Testis (tissue), 3 donors: ENCODE data around the gene MTM1. TPM values are rescaled to one million over a fixed set of nuclear protein-coding genes. Genes with fewer than 3 reads are reported as not detected.

Experiments used
- DNase-seq: peaks from one replicate; pipeline ENCODE4 v3.0.0-alpha.2; 2019
- H3K27ac ChIP-seq, 2 donors: fragments of 200-600 bp; sonication (generic); one replicate each; pipeline ENCODE4 v1.5.1; 2019
- H3K27me3 ChIP-seq: fragments of 200-600 bp; sonication (generic); one replicate; pipeline ENCODE4 v1.5.1; 2019
- H3K36me3 ChIP-seq: fragments of 200-600 bp; sonication (generic); one replicate; pipeline ENCODE4 v1.5.1; 2017; ENCODE audit warnings: low read depth; ENCODE audit errors: missing control alignments
- H3K4me1 ChIP-seq: fragments of 200-600 bp; sonication (generic); one replicate; pipeline ENCODE4 v1.5.1; 2019
- H3K4me3 ChIP-seq, 2 donors: fragments of 200-600 bp; sonication (generic); one replicate each; pipeline ENCODE4 v1.5.1; 2017 to 2019
- H3K9me3 ChIP-seq: fragments of 200-600 bp; sonication (generic); one replicate; pipeline ENCODE4 v1.5.1; 2017
- CTCF ChIP-seq, 3 experiments: fragments of 450-650 bp in 2 of 3; fragments of 200-600 bp in 1 of 3; sonication (generic) in 1 of 3; IDR thresholded peaks; one replicate each; pipeline ENCODE4 v1.5.1; 2016 to 2019; ENCODE audit warnings: antibody characterized with exemption in 3 of 3, mild to moderate bottlenecking in 2 of 3, moderate library complexity in 1 of 3
- POLR2A ChIP-seq: fragments of 450-650 bp; IDR thresholded peaks from one replicate; pipeline ENCODE4 v1.6.1; 2017; ENCODE audit warnings: antibody characterized with exemption, mild to moderate bottlenecking, moderate library complexity
- WGBS, 2 donors: methylation state at CpG; one replicate each; pipeline ENCODE4 v1.1.5; 2018; 5-methylcytosine and 5-hydroxymethylcytosine counted together
- intact Hi-C: fragments of 100-400 bp; cut with DNase I; formaldehyde crosslinking; loops from one replicate; pipeline ENCODE4 v1.15.1; 2023; ENCODE audit warnings: low total_unique reads
- polyA plus RNA-seq: library from polyadenylated mRNA; stranded (reverse); fragments of 350-450 nt; fragmentation: Illumina TruSeq; extraction: RNeasy Lipid Tissue Mini Kit (QIAGEN cat#74804); gene quantifications from one replicate; pipeline ENCODE4 v1.2.3, GENCODE V29; 2014; ENCODE audit warnings: low read depth, low replicate concordance; ENCODE audit not compliant: insufficient read depth
- total RNA-seq, 2 donors: library from RNA; depleted of rRNA; stranded (reverse); fragments of >200 nt; gene quantifications; one replicate each; pipeline ENCODE4 v1.2.3, GENCODE V29; 2016

MTM1 gene
- total and polyA plus RNA-seq, 3 donors from 2014 or later: 20.0 to 38.5 (median 33.8) TPM

GRCh38 chrX:150547375-150548115 is 20.9 kb upstream of the MTM1 start:
- intact Hi-C loops: no loop called here
- WGBS, 2 donors: 1 to 7% methylated on average over 18 to 19 of the region's 54 CpGs
- TF ChIP-seq CTCF (IDR thresholded peaks at IDR 0.05) (no peak), POLR2A (no peak)
- H3K4me1 ChIP-seq: peaks cover 13% of the 10 kb centered on the region
- peak; percentile 85 for DNase-seq
- H3K27ac ChIP-seq: peak overlapping the region; percentile 68 to 78
- peak overlapping the region; percentile 31 to 51 for H3K4me3 ChIP-seq
- H3K36me3 ChIP-seq: no peaks in the 10 kb centered on the region
- H3K27me3 ChIP-seq: no peaks in the 10 kb centered on the region
- H3K9me3 ChIP-seq: no peaks in the 10 kb centered on the region

GRCh38 chrX:150548251-150548650 is 20.2 kb upstream of the MTM1 start:
- intact Hi-C loops: no loop called here
- WGBS, 2 donors: 36 to 69% methylated on average over 4 of the region's 4 CpGs

GRCh38 chrX:150548684-150549083 is 19.7 kb upstream of the MTM1 start:
- TF ChIP-seq CTCF (IDR thresholded peaks at IDR 0.05) (no peak), POLR2A (no peak)
- no peaks in the 10 kb centered on the region for H3K36me3 ChIP-seq
- H3K27ac ChIP-seq: no peak overlapping the region
- no peak overlapping the region for H3K4me3 ChIP-seq
- WGBS, 2 donors: 80 to 95% methylated on average over 1 to 2 of the region's 2 CpGs
- H3K27me3 ChIP-seq: no peaks in the 10 kb centered on the region
- intact Hi-C loops: no loop called here
- no peak for DNase-seq
- no peaks in the 10 kb centered on the region for H3K9me3 ChIP-seq
- peaks cover 13% of the 10 kb centered on the region for H3K4me1 ChIP-seq

More at GRCh38 chrX:150548251-150548650, 20.2 kb upstream of the MTM1 start:
- no peaks in the 10 kb centered on the region for H3K36me3 ChIP-seq
- peak overlapping the region; percentile 68 to 78 for H3K27ac ChIP-seq
- peak overlapping the region in 1 of 2 donors; percentile 51 for H3K4me3 ChIP-seq
- H3K4me1 ChIP-seq: peaks cover 13% of the 10 kb centered on the region
- TF ChIP-seq CTCF (IDR thresholded peaks at IDR 0.05): no peak
- TF ChIP-seq POLR2A: no peak
- H3K9me3 ChIP-seq: no peaks in the 10 kb centered on the region
- no peaks in the 10 kb centered on the region for H3K27me3 ChIP-seq
- DNase-seq: no peak

- no peak for TF ChIP-seq CTCF (IDR thresholded peaks at IDR 0.05)
- no peak for TF ChIP-seq POLR2A
- 97 to 100% methylated on average over 3 of the region's 3 CpGs for WGBS, 2 donors
- Histone ChIP-seq H3K4me1 (peaks cover 3% of the 10 kb centered on the region), H3K27me3 (no peaks in the 10 kb centered on the region), H3K27ac (no peak overlapping the region), H3K4me3 (no peak overlapping the region), H3K36me3 (no peaks in the 10 kb centered on the region), H3K9me3 (no peaks in the 10 kb centered on the region)
- intact Hi-C loops: no loop called here
- DNase-seq: no peak
These were observed 16.5 kb upstream of the MTM1 start for GRCh38 chrX:150551963-150552362.

GRCh38 chrX:150558424-150558823 is 10.0 kb upstream of the MTM1 start:
- H3K36me3 ChIP-seq: no peaks in the 10 kb centered on the region
- no peaks in the 10 kb centered on the region for H3K9me3 ChIP-seq
- TF ChIP-seq POLR2A (no peak), CTCF (IDR thresholded peaks at IDR 0.05) (no peak)
- H3K27ac ChIP-seq: no peak overlapping the region
- intact Hi-C loops: no loop called here
- DNase-seq: no peak
- H3K4me1 ChIP-seq: no peaks in the 10 kb centered on the region
- H3K4me3 ChIP-seq: no peak overlapping the region
- WGBS, 2 donors: 30 to 52% methylated on average over 3 to 7 of the region's 7 CpGs
- H3K27me3 ChIP-seq: no peaks in the 10 kb centered on the region
